GM12873 (cell line): ENCODE results near the gene SUMF1.

Experiments
- TF ChIP-seq, protein P1 (sequence below): IDR thresholded peaks from 2 replicates; pipeline ENCODE4 v1.5.1; 2012; ENCODE audit warnings: low read depth, mild to moderate bottlenecking, moderate library complexity, low read length, control low read depth; ENCODE audit not compliant: insufficient read depth; ENCODE audit errors: missing control alignments

The SUMF1 gene

DNA sequence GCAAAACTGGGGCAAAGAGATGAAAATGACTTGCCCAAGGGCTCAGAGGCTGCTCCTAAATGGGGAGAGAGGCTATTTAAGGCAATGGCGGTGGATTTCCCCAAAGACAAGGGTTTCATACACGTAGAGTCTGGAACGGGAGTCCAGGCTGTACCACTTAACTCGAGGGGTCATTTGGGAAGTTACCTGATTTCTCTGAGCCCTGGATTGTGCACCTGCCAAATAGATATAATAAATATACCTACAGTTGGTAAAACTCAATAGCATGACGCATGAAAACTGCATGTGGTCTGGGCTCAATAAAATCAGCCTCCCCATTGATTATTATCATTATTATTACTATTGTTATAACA, 24.8 kb upstream of the SUMF1 start:
- TF ChIP-seq, protein P1, sequence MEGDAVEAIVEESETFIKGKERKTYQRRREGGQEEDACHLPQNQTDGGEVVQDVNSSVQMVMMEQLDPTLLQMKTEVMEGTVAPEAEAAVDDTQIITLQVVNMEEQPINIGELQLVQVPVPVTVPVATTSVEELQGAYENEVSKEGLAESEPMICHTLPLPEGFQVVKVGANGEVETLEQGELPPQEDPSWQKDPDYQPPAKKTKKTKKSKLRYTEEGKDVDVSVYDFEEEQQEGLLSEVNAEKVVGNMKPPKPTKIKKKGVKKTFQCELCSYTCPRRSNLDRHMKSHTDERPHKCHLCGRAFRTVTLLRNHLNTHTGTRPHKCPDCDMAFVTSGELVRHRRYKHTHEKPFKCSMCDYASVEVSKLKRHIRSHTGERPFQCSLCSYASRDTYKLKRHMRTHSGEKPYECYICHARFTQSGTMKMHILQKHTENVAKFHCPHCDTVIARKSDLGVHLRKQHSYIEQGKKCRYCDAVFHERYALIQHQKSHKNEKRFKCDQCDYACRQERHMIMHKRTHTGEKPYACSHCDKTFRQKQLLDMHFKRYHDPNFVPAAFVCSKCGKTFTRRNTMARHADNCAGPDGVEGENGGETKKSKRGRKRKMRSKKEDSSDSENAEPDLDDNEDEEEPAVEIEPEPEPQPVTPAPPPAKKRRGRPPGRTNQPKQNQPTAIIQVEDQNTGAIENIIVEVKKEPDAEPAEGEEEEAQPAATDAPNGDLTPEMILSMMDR: no peak

DNA sequence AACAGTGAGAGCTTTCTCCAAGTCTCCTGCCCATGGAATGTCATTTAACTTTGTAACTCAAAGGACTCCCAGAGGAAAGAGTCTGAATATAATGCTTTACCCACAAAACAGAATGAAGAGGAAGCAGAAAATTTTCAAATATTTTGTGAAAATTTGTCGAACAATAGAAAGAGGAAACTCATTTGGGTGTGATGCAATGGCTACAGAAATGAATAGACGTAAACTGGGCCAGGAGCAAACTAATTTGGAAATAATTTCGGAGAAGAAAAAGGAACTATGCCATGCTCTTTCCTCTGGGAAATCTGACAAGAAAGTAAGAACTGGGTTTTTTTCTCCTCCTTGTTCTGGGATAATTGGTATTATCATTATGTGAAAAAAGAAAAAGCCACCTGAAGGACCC, 11.2 kb upstream of the SUMF1 start:
- TF ChIP-seq, protein P1: no peak

DNA sequence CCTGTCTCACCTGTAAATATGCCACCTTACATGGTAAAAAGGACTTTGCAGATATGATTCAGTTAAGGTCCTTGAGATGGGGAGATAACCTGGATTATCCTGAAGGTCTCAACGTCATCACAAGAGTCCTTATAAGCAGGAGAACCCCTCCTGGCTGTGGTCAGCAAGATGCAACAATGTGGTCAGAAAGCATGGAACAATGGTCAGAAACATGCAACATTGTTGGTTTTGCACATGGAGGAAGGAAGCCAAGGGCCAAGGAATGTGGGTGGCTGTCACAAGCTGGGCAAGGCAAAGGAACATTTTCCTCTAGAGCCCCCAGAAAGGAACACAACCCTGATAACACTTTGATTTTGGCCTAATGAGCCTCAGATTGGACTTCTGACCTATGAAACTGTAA, 9.4 kb upstream of the SUMF1 start:
- TF ChIP-seq, protein P1: no peak

DNA sequence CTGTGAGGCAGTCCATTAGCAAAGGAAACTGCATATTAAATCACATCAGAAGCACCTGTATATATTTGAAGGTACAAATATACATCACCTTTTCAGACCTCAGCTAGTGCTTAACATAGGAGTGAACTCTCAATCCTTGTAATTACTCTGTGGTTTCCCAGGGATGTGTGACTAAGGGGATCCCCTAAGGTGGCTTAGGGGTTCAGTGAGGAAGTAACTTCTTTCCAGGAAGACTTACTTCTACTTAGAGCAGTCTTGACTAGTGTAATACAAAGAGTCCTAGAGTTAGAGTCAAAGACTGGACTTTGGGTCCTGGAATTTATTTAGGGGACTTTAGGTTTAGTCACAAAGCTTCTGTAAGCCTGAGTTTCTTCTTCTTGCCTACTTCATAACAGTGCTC, 8.7 kb upstream of the SUMF1 start:
- TF ChIP-seq, protein P1: no peak

DNA sequence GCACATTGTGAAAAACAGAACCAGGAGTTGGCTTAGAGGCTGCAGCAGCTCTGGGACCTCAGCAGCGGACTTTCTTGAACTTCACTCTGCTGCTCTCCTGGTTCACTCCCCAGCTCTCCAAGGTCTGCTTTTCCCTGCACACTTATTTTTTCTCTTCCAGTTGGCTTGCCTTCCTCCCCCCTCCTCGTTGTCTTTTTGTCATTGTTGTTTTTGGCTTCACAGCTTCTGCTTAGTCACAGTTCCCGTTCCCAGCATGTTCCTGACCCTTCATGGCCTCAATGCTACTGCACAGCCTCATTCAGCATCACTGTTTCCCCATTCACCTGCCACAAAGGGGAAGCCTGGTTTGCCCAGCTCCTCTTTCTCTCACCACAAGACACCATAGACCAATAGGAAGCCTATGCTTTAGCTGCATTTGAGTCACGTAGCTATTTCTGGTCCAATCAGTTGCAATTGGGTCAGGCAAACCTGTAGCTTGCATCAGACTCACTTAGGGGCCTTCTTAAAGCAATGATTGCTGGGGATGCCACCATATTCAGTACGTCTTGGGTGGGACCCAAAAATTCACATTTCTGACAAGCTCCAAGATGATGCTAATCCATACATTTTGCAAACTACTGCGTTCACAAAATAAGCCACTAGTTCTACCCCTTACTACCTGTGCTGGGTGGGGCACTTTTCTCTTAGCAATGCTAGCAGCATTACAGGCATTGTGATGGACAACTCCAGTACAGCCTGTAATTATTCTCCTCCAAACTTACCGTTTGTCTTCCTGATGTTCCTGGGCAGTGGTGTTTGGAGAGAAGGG, 7.8 kb upstream of the SUMF1 start:
- TF ChIP-seq, protein P1: no peak

DNA sequence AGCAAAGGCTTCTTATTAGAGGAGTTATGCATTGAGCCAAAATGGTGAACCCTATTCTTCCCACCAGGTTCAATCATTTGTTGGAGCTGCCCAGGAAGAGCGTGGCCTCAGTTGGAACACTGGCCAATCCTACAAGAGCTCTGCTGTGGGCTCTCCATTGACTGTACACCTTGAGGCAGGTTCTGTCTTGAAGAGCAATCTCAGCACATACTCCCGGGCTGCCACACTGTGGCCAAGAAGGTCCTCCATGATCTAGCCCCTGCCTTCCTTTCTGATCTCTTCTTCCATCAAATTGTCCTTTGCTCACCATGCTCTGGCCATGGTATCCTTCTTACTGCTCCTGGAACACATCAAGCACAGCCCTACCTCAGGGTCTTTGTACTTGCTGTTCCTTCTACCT, 5.7 kb upstream of the SUMF1 start:
- TF ChIP-seq, protein P1: no peak

DNA sequence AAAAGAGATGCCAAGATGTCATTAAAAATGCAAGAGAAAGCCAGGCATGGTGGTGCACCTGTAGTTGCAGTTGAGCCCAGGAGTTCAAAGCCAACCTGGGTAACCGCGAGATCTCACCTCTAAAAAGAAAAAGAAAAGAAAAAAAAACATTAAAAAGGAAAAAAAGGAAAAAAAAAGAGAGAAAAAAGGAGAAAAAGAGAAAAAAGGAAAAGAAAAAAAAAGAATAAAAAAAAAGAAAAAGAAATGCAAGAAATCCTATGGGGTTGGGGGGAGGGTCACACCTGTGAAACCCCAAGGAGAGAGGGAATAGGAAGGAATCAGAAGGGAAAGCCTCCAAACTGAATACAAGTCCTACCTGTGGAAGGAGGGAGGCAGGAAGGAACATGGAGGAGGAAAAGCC, 5.2 kb upstream of the SUMF1 start:
- TF ChIP-seq, protein P1: no peak
